ENCODE data around the gene GYPC. TPM values are rescaled to one million over a fixed set of nuclear protein-coding genes. Genes with fewer than 3 reads are reported as not detected.

The GYPC gene
- total and polyA plus RNA-seq, 8 donors, result 31.3 to 119 (median 46.7) TPM

DNA sequence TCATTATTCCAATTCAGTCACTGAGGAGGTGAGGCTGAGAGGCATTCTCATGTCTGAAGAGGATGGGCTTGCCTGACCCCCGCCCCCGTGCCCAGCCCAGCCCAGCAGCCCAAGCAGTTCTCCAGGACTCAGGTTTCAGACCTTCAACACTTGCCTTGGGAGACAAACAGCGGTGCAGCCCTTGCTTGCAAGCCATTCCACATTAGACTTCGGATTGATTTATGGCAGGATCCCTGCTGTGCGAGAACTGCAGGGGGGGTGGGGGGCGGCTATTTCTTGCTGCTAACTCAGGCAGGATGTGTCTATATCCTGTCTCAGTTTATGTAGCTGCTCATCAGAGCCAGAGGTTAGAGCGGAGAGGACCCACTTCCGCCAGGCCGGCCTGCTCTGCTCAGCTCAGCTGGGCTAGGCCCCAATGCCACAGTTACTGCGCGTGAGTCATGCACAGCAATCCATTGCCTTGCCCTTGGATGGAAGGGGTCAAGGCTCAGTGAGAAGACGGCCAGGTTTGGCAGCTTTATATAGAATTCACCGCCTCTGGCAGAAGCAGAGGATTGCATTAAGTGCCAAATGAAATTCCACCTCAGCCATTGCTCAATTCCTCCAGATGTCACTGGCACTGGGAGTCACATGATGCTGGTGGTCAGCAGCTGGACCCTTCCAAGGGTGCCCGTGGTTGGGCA, 1.8 kb downstream of the GYPC start:
- Histone ChIP-seq H3K27ac (peak overlapping the region; percentile 78 to 96 (median 95)), H3K9me3 (no peaks in the 10 kb centered on the region)

DNA sequence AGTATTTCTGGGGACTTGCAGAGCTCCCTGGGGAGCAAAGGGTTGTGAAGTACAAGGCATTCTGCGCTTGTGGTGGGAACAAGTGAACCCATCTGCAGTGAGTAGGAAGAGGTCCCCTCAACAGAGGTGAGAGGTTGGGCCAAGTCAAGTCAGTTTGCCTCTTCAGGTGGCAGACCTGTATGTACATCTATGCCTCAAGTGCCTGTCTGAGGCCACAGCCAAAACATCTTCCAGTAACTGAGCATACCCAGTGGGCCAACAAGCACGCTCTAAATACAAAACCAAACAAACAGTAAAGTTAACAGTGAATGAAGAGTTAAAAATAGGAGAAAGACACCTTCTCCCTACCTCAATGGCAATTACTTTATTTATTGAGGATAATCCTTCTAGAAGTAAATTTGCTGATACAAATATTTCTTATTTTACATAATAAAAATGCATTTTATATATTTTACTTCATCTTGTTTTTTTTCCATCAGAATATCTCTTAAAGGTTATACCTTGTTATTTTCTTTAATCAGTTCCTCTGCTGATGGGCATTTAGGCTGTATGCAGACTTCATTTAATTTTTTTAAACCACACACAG, 2.5 kb downstream of the GYPC start:
- Histone ChIP-seq H3K27me3 (peaks cover 0 to 13% (median 7%) of the 10 kb centered on the region in 3 donors), H3K36me3 (peaks cover 0 to 4% (median 1%) of the 10 kb centered on the region in 4 donors), H3K9me3 (no peaks in the 10 kb centered on the region), H3K4me1 (peaks cover 26 to 84% (median 60%) of the 10 kb centered on the region in 4 donors), H3K4me3 (peak overlapping the region in 2 of 4 donors; percentile 60 to 61), H3K27ac (peak overlapping the region; percentile 78 to 96 (median 95))
- no peak for DNase-seq
- intact Hi-C loops (cut with DNase I; ENCODE audit: low total_unique reads), result no loop called here
- 50 to 75% (median 73%) methylated on average over 2 of the region's 2 CpGs for WGBS, 5 donors
- no peak for TF ChIP-seq POLR2A (IDR thresholded peaks at IDR 0.05)
- TF ChIP-seq, protein P1, sequence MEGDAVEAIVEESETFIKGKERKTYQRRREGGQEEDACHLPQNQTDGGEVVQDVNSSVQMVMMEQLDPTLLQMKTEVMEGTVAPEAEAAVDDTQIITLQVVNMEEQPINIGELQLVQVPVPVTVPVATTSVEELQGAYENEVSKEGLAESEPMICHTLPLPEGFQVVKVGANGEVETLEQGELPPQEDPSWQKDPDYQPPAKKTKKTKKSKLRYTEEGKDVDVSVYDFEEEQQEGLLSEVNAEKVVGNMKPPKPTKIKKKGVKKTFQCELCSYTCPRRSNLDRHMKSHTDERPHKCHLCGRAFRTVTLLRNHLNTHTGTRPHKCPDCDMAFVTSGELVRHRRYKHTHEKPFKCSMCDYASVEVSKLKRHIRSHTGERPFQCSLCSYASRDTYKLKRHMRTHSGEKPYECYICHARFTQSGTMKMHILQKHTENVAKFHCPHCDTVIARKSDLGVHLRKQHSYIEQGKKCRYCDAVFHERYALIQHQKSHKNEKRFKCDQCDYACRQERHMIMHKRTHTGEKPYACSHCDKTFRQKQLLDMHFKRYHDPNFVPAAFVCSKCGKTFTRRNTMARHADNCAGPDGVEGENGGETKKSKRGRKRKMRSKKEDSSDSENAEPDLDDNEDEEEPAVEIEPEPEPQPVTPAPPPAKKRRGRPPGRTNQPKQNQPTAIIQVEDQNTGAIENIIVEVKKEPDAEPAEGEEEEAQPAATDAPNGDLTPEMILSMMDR (IDR thresholded peaks at IDR 0.05), result no peak
- TF ChIP-seq POLR2AphosphoS5 (IDR thresholded peaks at IDR 0.05), result no peak
- no peak for TF ChIP-seq EP300 (IDR thresholded peaks at IDR 0.05)

More for the DNA sequence above, 1.8 kb downstream of the GYPC start:
- intact Hi-C loops (cut with DNase I; ENCODE audit: low total_unique reads), result no loop called here
- peaks cover 0 to 4% (median 0%) of the 10 kb centered on the region in 4 donors for H3K36me3 ChIP-seq
- peak; percentile 66 to 88 for DNase-seq
- H3K4me1 ChIP-seq, result peaks cover 20 to 78% (median 56%) of the 10 kb centered on the region in 4 donors
- 13 to 41% (median 32%) methylated on average over 6 to 14 of the region's 14 CpGs for WGBS, 5 donors
- peak overlapping the region; percentile 60 to 72 (median 61) for H3K4me3 ChIP-seq
- TF ChIP-seq POLR2AphosphoS5 (IDR thresholded peaks at IDR 0.05), result peak; percentile 79 to 90 (median 84)
- TF ChIP-seq, protein P1 (IDR thresholded peaks at IDR 0.05), result no peak
- TF ChIP-seq POLR2A (IDR thresholded peaks at IDR 0.05), result no peak
- TF ChIP-seq EP300 (IDR thresholded peaks at IDR 0.05), result peak; percentile 63
- peaks cover 0 to 13% (median 7%) of the 10 kb centered on the region in 3 donors for H3K27me3 ChIP-seq

DNA sequence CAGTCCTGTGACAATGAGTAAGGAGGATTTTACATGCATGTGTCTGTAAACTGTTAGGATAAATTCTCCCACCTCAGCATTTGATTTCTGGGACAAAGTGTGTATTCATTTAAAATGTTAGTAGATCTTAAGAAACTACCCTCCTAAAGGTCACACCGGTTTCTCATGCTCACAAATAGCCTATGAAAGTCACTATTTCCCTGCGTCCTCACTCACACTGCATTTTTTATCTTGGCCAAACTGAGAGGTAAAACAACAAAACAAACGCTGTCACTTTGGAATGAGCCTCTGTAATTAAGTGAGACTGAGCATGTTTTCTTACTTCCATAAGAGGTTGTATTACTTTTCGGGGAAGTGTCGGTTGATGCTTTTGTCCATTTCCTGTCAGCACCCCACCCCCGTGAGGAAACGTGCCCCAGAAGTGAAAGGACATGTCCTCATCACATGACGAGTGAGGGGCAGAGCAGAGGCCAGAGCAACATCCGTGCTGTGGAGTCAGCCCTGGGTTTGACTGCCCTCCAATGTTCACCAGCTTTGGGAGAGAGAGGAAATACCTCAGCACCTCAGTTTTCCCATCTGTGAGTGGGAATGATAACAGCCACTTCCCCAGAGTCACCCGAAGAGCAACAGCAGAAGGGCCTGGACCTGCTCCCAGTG, 3.1 kb downstream of the GYPC start:
- H3K27me3 ChIP-seq, result peaks cover 0 to 13% (median 7%) of the 10 kb centered on the region in 3 donors
- H3K4me3 ChIP-seq, result no peak overlapping the region
- no peaks in the 10 kb centered on the region for H3K9me3 ChIP-seq
- intact Hi-C loops (cut with DNase I; ENCODE audit: low total_unique reads), result no loop called here
- H3K27ac ChIP-seq, result peak overlapping the region in 4 of 5 donors; percentile 94 to 96 (median 95)
- 24 to 34% (median 31%) methylated on average over 10 of the region's 10 CpGs for WGBS, 5 donors
- peaks cover 32 to 91% (median 65%) of the 10 kb centered on the region in 4 donors for H3K4me1 ChIP-seq
- DNase-seq, result peak; percentile 54 to 68
- peaks cover 0 to 5% (median 2%) of the 10 kb centered on the region in 4 donors for H3K36me3 ChIP-seq
- TF ChIP-seq, protein P1 (IDR thresholded peaks at IDR 0.05), result no peak
- TF ChIP-seq EP300 (IDR thresholded peaks at IDR 0.05) (peak; percentile 64), POLR2A (IDR thresholded peaks at IDR 0.05) (no peak), POLR2AphosphoS5 (IDR thresholded peaks at IDR 0.05) (peak; percentile 7 to 71 (median 64))
